HepG2 (cell line): Measurements from ENCODE around the gene NELFB. TPM values are rescaled to one million over a fixed set of nuclear protein-coding genes. Genes with fewer than 3 reads are reported as not detected.

Experiments
- ARNT ChIP-seq: fragments of 450-650 bp; IDR thresholded peaks from 2 replicates; pipeline ENCODE4 v1.6.1; 2017
- HCFC1 ChIP-seq: fragments of 150-350 bp; IDR thresholded peaks from 2 replicates; pipeline ENCODE4 v1.6.1; 2014; ENCODE audit warnings: low read depth, low read length
- HNRNPLL ChIP-seq: fragments of 200-400 bp; formaldehyde crosslinking; IDR thresholded peaks from 2 replicates; pipeline ENCODE4 v1.6.1; 2017; ENCODE audit warnings: mild to moderate bottlenecking, low read depth, low read length; ENCODE audit not compliant: poor library complexity, severe bottlenecking
- NONO ChIP-seq, 2 experiments: fragments of 450-650 bp in 1 of 2; sonication (generic) in 1 of 2; formaldehyde crosslinking in 1 of 2; IDR thresholded peaks in 1 of 2; conservative IDR thresholded peaks in 1 of 2; 2 replicates each; pipeline versions ENCODE4 v1.6.1 to v1.8.0; 2017 to 2022; ENCODE audit warnings: mild to moderate bottlenecking in 1 of 2, missing genetic modification reagents in 1 of 2, moderate library complexity in 1 of 2
- RFXAP ChIP-seq: sonication (generic); formaldehyde crosslinking; IDR thresholded peaks from 2 replicates; pipeline ENCODE4 v1.4.0; 2020; ENCODE audit warnings: missing genetic modification reagents, borderline replicate concordance
- ZFP1 ChIP-seq: IDR thresholded peaks from 2 replicates; pipeline ENCODE4 v1.6.1; 2016
- ZMAT3 ChIP-seq: sonication (generic); formaldehyde crosslinking; conservative IDR thresholded peaks from 2 replicates; pipeline ENCODE4 v1.7.0; 2021; ENCODE audit warnings: missing genetic modification reagents
- ZNF17 ChIP-seq: sonication (generic); formaldehyde crosslinking; IDR thresholded peaks from 2 replicates; pipeline ENCODE4 v1.5.0; 2020; ENCODE audit warnings: mild to moderate bottlenecking, missing genetic modification reagents
- ZNF230 ChIP-seq: sonication (generic); formaldehyde crosslinking; IDR thresholded peaks from 2 replicates; pipeline ENCODE4 v1.4.0; 2020; ENCODE audit warnings: mild to moderate bottlenecking, missing genetic modification reagents
- ZNF619 ChIP-seq: sonication (generic); formaldehyde crosslinking; IDR thresholded peaks from 2 replicates; pipeline ENCODE4 v1.4.0; 2020; ENCODE audit warnings: mild to moderate bottlenecking, missing genetic modification reagents
- ZSCAN31 ChIP-seq: sonication (generic); formaldehyde crosslinking; IDR thresholded peaks from 2 replicates; pipeline ENCODE4 v1.5.0; 2020; ENCODE audit warnings: low read depth, mild to moderate bottlenecking, missing genetic modification reagents
- polyA plus RNA-seq, 8 experiments: library from polyadenylated mRNA; depleted of rRNA in 3 of 8; stranded (reverse) in 7 of 8; unstranded in 1 of 8; fragments of >200 nt; fragmentation: Illumina TruSeq in 4 of 8; extraction: Trizol in 4 of 8; gene quantifications; 2 replicates each; pipeline versions ENCODE4 v1.2.1 to v1.2.3, GENCODE V29; 2011 to 2016; ENCODE audit warnings: low read depth in 4 of 8, missing spikeins in 1 of 8, mixed read lengths in 1 of 8; ENCODE audit not compliant: insufficient read depth in 1 of 8
- total RNA-seq, 5 experiments: library from RNA; depleted of rRNA; stranded (reverse); fragments of >200 nt; fragmentation: Illumina TruSeq; extraction: Trizol; gene quantifications; 2 replicates each; pipeline ENCODE4 v1.2.3, GENCODE V29; 2016; ENCODE audit warnings: low read depth in 1 of 5
- TF ChIP-seq, protein P1 (sequence below): sonication (generic); formaldehyde crosslinking; IDR thresholded peaks from 2 replicates; pipeline ENCODE4 v1.4.0; 2020; ENCODE audit warnings: missing genetic modification reagents, borderline replicate concordance
- TF ChIP-seq, protein P2 (sequence below): sonication (generic); formaldehyde crosslinking; IDR thresholded peaks from 2 replicates; pipeline ENCODE4 v1.5.0; 2020; ENCODE audit warnings: missing genetic modification reagents, mild to moderate bottlenecking, borderline replicate concordance
- TF ChIP-seq, protein P3 (sequence below): sonication (generic); formaldehyde crosslinking; IDR thresholded peaks from 2 replicates; pipeline ENCODE4 v1.8.1; 2023; ENCODE audit warnings: missing genetic modification reagents, mild to moderate bottlenecking, borderline replicate concordance
- TF ChIP-seq, protein P4 (sequence below): sonication (generic); formaldehyde crosslinking; IDR thresholded peaks from 2 replicates; pipeline ENCODE4 v1.5.0; 2020; ENCODE audit warnings: mild to moderate bottlenecking, missing genetic modification reagents
- TF ChIP-seq, protein P5 (sequence below): sonication (generic); formaldehyde crosslinking; IDR thresholded peaks from 2 replicates; pipeline ENCODE4 v1.8.0; 2022; ENCODE audit warnings: missing genetic modification reagents, mild to moderate bottlenecking, inconsistent platforms, borderline replicate concordance
- TF ChIP-seq, protein P6 (sequence below): sonication (generic); formaldehyde crosslinking; IDR thresholded peaks from 2 replicates; pipeline ENCODE4 v1.9.0; 2022; ENCODE audit warnings: low read depth, missing genetic modification reagents

The NELFB gene
- total and polyA plus RNA-seq, 2 of the 13 experiments (the other 11 are each of a cell fraction or from before 2014, with no cell fraction given), result 26.5 to 45.8 TPM

DNA sequence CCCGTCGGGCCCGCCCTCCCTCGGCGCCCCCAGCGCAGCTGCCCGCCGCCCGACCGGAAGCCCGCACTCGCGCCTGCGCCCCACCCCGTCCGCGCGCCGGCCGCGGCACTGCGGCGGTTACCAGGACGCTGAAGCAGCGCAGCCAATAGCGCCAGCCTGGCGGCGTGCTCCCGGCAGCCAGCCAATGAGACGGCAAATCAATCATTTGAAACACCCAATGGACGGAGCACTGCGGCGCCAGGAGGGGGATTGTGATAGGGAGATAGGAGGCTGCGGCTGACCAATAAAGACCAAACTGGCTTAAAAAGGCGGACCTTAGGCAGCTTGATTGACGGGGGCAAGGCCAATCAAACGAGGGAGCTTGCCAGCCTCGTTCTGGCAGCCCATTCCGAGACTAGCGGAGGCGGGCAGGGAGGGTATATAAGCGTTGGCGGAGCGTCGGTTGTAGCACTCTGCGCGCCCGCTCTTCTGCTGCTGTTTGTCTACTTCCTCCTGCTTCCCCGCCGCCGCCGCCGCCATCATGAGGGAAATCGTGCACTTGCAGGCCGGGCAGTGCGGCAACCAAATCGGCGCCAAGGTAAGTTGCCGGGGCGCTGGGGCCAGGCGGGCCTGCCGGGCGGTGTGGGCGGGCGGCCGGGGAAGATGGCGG lies 14.2 kb upstream of the NELFB start, which contains the start of gene TUBB4B (continued):
- TF ChIP-seq, protein P1, sequence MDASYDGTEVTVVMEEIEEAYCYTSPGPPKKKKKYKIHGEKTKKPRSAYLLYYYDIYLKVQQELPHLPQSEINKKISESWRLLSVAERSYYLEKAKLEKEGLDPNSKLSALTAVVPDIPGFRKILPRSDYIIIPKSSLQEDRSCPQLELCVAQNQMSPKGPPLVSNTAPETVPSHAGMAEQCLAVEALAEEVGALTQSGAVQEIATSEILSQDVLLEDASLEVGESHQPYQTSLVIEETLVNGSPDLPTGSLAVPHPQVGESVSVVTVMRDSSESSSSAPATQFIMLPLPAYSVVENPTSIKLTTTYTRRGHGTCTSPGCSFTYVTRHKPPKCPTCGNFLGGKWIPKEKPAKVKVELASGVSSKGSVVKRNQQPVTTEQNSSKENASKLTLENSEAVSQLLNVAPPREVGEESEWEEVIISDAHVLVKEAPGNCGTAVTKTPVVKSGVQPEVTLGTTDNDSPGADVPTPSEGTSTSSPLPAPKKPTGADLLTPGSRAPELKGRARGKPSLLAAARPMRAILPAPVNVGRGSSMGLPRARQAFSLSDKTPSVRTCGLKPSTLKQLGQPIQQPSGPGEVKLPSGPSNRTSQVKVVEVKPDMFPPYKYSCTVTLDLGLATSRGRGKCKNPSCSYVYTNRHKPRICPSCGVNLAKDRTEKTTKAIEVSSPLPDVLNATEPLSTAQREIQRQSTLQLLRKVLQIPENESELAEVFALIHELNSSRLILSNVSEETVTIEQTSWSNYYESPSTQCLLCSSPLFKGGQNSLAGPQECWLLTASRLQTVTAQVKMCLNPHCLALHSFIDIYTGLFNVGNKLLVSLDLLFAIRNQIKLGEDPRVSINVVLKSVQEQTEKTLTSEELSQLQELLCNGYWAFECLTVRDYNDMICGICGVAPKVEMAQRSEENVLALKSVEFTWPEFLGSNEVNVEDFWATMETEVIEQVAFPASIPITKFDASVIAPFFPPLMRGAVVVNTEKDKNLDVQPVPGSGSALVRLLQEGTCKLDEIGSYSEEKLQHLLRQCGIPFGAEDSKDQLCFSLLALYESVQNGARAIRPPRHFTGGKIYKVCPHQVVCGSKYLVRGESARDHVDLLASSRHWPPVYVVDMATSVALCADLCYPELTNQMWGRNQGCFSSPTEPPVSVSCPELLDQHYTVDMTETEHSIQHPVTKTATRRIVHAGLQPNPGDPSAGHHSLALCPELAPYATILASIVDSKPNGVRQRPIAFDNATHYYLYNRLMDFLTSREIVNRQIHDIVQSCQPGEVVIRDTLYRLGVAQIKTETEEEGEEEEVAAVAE (CRISPR knock-in tag), result peak; percentile 81
- TF ChIP-seq ARNT, result no peak
- TF ChIP-seq, protein P2, sequence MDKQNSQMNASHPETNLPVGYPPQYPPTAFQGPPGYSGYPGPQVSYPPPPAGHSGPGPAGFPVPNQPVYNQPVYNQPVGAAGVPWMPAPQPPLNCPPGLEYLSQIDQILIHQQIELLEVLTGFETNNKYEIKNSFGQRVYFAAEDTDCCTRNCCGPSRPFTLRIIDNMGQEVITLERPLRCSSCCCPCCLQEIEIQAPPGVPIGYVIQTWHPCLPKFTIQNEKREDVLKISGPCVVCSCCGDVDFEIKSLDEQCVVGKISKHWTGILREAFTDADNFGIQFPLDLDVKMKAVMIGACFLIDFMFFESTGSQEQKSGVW (CRISPR knock-in tag), result no peak
- TF ChIP-seq, protein P3, sequence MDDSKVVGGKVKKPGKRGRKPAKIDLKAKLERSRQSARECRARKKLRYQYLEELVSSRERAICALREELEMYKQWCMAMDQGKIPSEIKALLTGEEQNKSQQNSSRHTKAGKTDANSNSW (CRISPR knock-in tag), result no peak; the same call in 1 of the 2 replicates
- TF ChIP-seq ZSCAN31 (CRISPR knock-in tag), result no peak; the same call in 1 of the 2 replicates
- TF ChIP-seq, protein P4, sequence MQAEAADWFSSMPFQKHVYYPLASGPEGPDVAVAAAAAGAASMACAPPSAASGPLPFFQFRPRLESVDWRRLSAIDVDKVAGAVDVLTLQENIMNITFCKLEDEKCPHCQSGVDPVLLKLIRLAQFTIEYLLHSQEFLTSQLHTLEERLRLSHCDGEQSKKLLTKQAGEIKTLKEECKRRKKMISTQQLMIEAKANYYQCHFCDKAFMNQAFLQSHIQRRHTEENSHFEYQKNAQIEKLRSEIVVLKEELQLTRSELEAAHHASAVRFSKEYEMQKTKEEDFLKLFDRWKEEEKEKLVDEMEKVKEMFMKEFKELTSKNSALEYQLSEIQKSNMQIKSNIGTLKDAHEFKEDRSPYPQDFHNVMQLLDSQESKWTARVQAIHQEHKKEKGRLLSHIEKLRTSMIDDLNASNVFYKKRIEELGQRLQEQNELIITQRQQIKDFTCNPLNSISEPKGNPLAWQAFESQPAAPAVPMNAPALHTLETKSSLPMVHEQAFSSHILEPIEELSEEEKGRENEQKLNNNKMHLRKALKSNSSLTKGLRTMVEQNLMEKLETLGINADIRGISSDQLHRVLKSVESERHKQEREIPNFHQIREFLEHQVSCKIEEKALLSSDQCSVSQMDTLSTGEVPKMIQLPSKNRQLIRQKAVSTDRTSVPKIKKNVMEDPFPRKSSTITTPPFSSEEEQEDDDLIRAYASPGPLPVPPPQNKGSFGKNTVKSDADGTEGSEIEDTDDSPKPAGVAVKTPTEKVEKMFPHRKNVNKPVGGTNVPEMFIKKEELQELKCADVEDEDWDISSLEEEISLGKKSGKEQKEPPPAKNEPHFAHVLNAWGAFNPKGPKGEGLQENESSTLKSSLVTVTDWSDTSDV (CRISPR knock-in tag), result 0 out of 2 replicates have a peak, but pooled peaks have one; percentile 30
- peak; percentile 26; the same call in 1 of the 2 replicates for TF ChIP-seq HCFC1
- TF ChIP-seq NONO (IDR thresholded peaks at IDR 0.05), result no peak
- no peak for TF ChIP-seq NONO (CRISPR knock-in tag; conservative IDR thresholded peaks at IDR 0.05)
- no peak for TF ChIP-seq ZNF17
- peak; percentile 85; the same call in 1 of the 2 replicates for TF ChIP-seq RFXAP (CRISPR knock-in tag)
- TF ChIP-seq ZNF619 (CRISPR knock-in tag), result no peak
- TF ChIP-seq ZFP1 (CRISPR knock-in tag), result no peak
- no peak for TF ChIP-seq ZNF230 (CRISPR knock-in tag)
- TF ChIP-seq, protein P5, sequence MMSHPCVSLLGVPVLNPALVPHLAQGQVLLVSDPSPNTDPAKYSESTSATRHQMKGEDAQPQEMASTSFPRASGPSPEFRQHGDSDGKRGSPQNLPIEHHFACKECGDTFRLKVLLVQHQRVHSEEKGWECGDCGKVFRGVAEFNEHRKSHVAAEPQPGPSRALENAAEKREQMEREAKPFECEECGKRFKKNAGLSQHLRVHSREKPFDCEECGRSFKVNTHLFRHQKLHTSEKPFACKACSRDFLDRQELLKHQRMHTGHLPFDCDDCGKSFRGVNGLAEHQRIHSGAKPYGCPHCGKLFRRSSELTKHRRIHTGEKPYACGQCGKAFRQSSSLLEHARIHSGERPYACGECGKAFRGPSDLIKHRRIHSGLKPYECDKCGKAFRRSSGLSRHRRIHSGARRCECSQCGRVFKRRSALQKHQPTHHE, result 0 out of 2 replicates have a peak, but pooled peaks have one; percentile 17
- TF ChIP-seq HNRNPLL, result peak; percentile 41
- no peak for TF ChIP-seq ZMAT3 (CRISPR knock-in tag)
- TF ChIP-seq, protein P6, sequence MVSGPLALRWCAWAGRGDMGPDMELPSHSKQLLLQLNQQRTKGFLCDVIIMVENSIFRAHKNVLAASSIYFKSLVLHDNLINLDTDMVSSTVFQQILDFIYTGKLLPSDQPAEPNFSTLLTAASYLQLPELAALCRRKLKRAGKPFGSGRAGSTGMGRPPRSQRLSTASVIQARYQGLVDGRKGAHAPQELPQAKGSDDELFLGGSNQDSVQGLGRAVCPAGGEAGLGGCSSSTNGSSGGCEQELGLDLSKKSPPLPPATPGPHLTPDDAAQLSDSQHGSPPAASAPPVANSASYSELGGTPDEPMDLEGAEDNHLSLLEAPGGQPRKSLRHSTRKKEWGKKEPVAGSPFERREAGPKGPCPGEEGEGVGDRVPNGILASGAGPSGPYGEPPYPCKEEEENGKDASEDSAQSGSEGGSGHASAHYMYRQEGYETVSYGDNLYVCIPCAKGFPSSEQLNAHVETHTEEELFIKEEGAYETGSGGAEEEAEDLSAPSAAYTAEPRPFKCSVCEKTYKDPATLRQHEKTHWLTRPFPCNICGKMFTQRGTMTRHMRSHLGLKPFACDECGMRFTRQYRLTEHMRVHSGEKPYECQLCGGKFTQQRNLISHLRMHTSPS (CRISPR knock-in tag), result 0 out of 2 replicates have a peak, but pooled peaks have one; percentile 30
